Measurements from ENCODE around the gene PDE11A.

DNA sequence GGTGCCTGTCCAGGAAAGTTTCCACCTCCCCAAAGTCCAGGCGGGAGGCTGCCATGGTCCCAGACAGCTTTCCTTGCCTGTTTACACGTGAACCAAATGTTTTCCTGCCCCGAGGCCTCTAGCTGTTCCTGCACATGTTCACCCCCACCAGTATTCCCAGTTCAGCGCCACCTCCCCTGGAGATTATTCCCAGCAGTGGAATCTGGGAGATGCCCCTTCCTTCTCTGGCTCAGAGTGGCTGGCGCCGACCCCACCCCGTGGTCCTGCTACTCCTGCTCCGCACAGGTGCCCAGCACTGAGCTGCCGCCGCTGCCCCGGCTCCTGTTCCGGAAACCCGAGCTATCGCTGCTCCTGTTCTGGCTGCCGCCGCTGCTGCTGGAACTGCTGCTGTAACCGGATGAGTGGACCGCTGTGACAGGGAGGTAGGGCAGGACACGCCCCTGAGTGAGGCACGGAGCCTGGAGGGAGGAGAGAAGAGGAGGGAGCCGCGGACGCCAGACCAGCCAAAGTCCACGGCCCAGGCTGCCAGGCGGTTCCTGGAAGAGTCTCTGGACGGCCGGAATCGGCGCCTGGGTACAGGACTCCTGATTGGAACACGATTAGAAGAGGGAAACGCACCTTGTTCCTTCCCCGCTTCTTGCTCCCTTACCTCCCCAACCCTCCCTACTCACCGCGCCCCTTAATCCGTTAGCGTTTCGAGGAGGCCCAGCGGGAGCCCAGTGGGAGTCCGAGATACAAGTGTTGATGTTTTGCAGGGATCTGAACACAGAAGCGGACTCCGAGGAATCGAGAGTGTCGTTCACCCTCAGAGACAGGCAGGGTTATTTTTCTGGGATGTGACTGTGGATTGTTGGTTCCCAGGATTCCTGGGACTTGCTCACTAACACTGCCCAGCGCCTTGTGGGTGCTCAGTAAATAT is at the start of gene PDE11A:
- TF ChIP-seq POLR2A (IDR thresholded peaks at IDR 0.05) (no peak), EP300 (IDR thresholded peaks at IDR 0.05) (no peak)
- TF ChIP-seq, protein P1, sequence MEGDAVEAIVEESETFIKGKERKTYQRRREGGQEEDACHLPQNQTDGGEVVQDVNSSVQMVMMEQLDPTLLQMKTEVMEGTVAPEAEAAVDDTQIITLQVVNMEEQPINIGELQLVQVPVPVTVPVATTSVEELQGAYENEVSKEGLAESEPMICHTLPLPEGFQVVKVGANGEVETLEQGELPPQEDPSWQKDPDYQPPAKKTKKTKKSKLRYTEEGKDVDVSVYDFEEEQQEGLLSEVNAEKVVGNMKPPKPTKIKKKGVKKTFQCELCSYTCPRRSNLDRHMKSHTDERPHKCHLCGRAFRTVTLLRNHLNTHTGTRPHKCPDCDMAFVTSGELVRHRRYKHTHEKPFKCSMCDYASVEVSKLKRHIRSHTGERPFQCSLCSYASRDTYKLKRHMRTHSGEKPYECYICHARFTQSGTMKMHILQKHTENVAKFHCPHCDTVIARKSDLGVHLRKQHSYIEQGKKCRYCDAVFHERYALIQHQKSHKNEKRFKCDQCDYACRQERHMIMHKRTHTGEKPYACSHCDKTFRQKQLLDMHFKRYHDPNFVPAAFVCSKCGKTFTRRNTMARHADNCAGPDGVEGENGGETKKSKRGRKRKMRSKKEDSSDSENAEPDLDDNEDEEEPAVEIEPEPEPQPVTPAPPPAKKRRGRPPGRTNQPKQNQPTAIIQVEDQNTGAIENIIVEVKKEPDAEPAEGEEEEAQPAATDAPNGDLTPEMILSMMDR (IDR thresholded peaks at IDR 0.05): no peak

Measured in tibial nerve (tissue), 4 donors.